K562 (cell line): ENCODE data around the gene RGS14. TPM values are rescaled to one million over a fixed set of nuclear protein-coding genes. Genes with fewer than 3 reads are reported as not detected.

Experiments used
- ARID3B ChIP-seq: fragments of 250-450 bp; sonication (Bioruptor Pico); IDR thresholded peaks from 2 replicates; pipeline ENCODE4 v1.4.0; 2020; ENCODE audit warnings: borderline replicate concordance
- CBX2 ChIP-seq: fragments of 200-600 bp; sonication (generic); IDR thresholded peaks from one replicate; pipeline ENCODE4 v1.6.1; 2012; ENCODE audit warnings: mild to moderate bottlenecking, low read length, inconsistent platforms; ENCODE audit not compliant: insufficient read depth, poor library complexity, severe bottlenecking
- CREM ChIP-seq: IDR thresholded peaks from 2 replicates; pipeline ENCODE4 v1.6.1; 2014; ENCODE audit warnings: antibody characterized with exemption, low read depth
- HDAC8 ChIP-seq: fragments of 450-650 bp; IDR thresholded peaks from 2 replicates; pipeline ENCODE4 v1.6.1; 2016; ENCODE audit warnings: mild to moderate bottlenecking, missing genetic modification characterization, moderate library complexity, missing compliant biosample characterization
- KLF13 ChIP-seq: fragments of 450-650 bp; IDR thresholded peaks from 2 replicates; pipeline ENCODE4 v1.6.1; 2016; ENCODE audit warnings: missing genetic modification characterization, low read depth, mild to moderate bottlenecking, missing compliant biosample characterization, moderate library complexity, borderline replicate concordance
- MAFK ChIP-seq: IDR thresholded peaks from 2 replicates; pipeline ENCODE4 v1.6.1; 2011; ENCODE audit warnings: low read length, improper control_type of control experiment
- MXI1 ChIP-seq: IDR thresholded peaks from 2 replicates; pipeline ENCODE4 v1.6.1; 2011; ENCODE audit warnings: low read depth, mild to moderate bottlenecking, improper control_type of control experiment, low read length
- NFXL1 ChIP-seq: fragments of 450-650 bp; formaldehyde crosslinking; IDR thresholded peaks from 2 replicates; pipeline ENCODE4 v1.4.0; 2021; ENCODE audit warnings: mild to moderate bottlenecking
- NUFIP1 ChIP-seq: fragments of 450-650 bp; IDR thresholded peaks from 2 replicates; pipeline ENCODE4 v1.6.1; 2018; ENCODE audit not compliant: partially characterized antibody
- PHF8 ChIP-seq: fragments of 200-600 bp; sonication (generic); IDR thresholded peaks from 2 replicates; pipeline ENCODE4 v1.6.1; 2012; ENCODE audit warnings: mixed run types, mild to moderate bottlenecking, inconsistent platforms, low read length, moderate library complexity, borderline replicate concordance
- RB1 ChIP-seq: fragments of 450-650 bp; IDR thresholded peaks from 2 replicates; pipeline ENCODE4 v1.6.1; 2017; ENCODE audit warnings: low read depth, mild to moderate bottlenecking
- TEAD1 ChIP-seq, 2 experiments: fragments of 450-650 bp in 1 of 2; sonication (generic) in 1 of 2; formaldehyde crosslinking; IDR thresholded peaks; 2 replicates each; pipeline versions ENCODE4 v1.4.0 to v1.8.0; 2020 to 2022; ENCODE audit warnings: mild to moderate bottlenecking in 2 of 2, missing genetic modification reagents in 1 of 2
- ZBTB17 ChIP-seq: fragments of 450-650 bp; formaldehyde crosslinking; IDR thresholded peaks from 2 replicates; pipeline ENCODE4 v1.4.0; 2020; ENCODE audit warnings: mild to moderate bottlenecking
- ZNF133 ChIP-seq: fragments of 250-450 bp; sonication (Bioruptor Pico); IDR thresholded peaks from 2 replicates; pipeline ENCODE4 v1.4.0; 2020; ENCODE audit warnings: mild to moderate bottlenecking
- ZNF217 ChIP-seq: sonication (generic); formaldehyde crosslinking; IDR thresholded peaks from 2 replicates; pipeline ENCODE4 v1.8.0; 2022; ENCODE audit warnings: mild to moderate bottlenecking, missing genetic modification reagents
- ZNF436 ChIP-seq: fragments of 250-450, 450-650 bp; sonication (Bioruptor Pico); formaldehyde crosslinking; IDR thresholded peaks from 2 replicates; pipeline ENCODE4 v1.7.0; 2020; ENCODE audit warnings: mild to moderate bottlenecking
- ZNF512 ChIP-seq: IDR thresholded peaks from 2 replicates; pipeline ENCODE4 v1.6.1; 2016; ENCODE audit warnings: missing genetic modification characterization, missing compliant biosample characterization
- ZNF75A ChIP-seq: fragments of 450-650 bp; formaldehyde crosslinking; IDR thresholded peaks from 2 replicates; pipeline ENCODE4 v1.4.0; 2020; ENCODE audit warnings: mild to moderate bottlenecking
- polyA plus RNA-seq, 8 experiments: library from polyadenylated mRNA; depleted of rRNA in 4 of 8; stranded (reverse) in 5 of 8; unstranded in 3 of 8; fragments of >200 nt; fragmentation: Nextera tagmentation in 2 of 8; fragmentation: Illumina TruSeq in 1 of 8; extraction: Ambion mirVana in 2 of 8; extraction: Trizol in 1 of 8; gene quantifications; 2 replicates each; pipeline versions ENCODE4 v1.2.1 to v1.2.3, GENCODE V29; 2011 to 2014; ENCODE audit warnings: inconsistent platforms in 1 of 8, missing spikeins in 1 of 8
- total RNA-seq, 7 experiments: library from RNA; depleted of rRNA in 6 of 7; stranded (reverse); fragments of >200 nt in 6 of 7; fragmentation: Illumina TruSeq in 2 of 7; extraction: Trizol in 2 of 7; gene quantifications; 2 replicates each; pipeline versions ENCODE4 v1.2.1 to v1.2.3, GENCODE V29; 2011 to 2021; ENCODE audit warnings: low replicate concordance in 1 of 7
- TF ChIP-seq, protein P1 (sequence below): fragments of 250-450 bp; sonication (Bioruptor Pico); IDR thresholded peaks from 2 replicates; pipeline ENCODE4 v1.8.0; 2021; ENCODE audit warnings: mild to moderate bottlenecking, moderate library complexity
- TF ChIP-seq, protein P2 (sequence below): fragments of 150-350 bp; conservative IDR thresholded peaks from 2 replicates; pipeline ENCODE4 v1.6.1; 2014; ENCODE audit warnings: low read length

RGS14 gene
- total and polyA plus RNA-seq, 9 of the 15 experiments (the other 6 are each of a cell fraction or from before 2014, with no cell fraction given): 0.28 to 75.9 (median 34.5) TPM

DNA sequence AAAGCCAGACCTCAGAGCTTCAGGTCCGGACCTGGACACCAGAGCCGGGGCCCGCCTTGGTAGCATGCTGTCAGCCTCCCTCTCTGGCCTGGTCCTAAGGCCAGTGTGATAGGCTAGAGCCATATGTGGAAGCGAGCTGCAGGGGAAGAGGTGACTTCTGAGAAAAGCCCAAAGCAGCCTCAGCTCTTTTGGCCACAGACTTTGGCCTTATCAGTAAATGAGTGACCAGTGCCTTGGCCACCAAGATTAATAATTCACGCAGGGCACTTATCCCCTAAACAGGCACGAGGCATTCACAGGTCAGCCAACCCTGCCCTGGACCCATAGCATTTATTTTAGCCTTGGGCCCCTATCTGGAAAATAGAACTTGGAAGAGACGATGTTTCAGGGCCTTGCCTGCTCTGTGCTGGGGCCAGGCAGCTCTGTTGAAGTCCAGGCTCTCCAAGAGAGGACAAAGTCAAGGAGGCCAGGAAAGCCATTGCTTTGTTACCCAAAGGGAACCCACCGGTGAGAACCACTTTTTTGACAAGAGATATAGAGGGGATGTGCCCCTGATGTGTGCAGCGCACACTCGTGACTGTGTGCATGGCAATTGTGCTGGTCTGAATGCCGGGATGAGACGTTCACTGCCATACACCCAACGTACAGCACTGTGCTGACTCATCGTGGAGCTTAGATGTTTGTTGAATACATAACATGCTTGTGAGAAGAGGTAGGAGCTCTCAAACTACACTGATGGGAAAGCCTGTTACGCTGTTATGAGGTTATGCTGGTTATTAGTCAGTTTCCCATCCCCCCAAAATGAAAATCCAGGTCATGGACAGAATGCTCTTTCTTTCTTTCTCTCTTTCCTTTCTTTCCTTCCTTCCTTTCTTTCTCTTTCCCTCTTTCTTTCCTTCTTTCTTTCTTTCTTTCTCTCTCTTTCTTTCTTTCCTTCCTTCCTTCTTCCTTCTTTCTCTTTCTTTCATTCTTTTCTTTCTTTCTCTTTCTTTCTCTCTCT, 21.5 kb downstream of the RGS14 start (continued):
- peak; percentile 100 for TF ChIP-seq ZNF512 (tag)
- TF ChIP-seq RB1: 0 out of 2 replicates have a peak, but pooled peaks have one; percentile 9
- no peak for TF ChIP-seq ZNF217 (CRISPR knock-in tag)
- no peak for TF ChIP-seq MXI1
- 0 out of 2 replicates have a peak, but pooled peaks have one; percentile 19 for TF ChIP-seq KLF13 (tag)
- 0 out of 2 replicates have a peak, but pooled peaks have one; percentile 43 for TF ChIP-seq CREM
- 0 out of 2 replicates have a peak, but pooled peaks have one; percentile 15 for TF ChIP-seq NFXL1 (CRISPR knock-in tag)
- no peak for TF ChIP-seq CBX2
- TF ChIP-seq TEAD1 (CRISPR knock-in tag; IDR thresholded peaks at IDR 0.05): 0 out of 4 replicates have a peak, but pooled peaks of 1 of the 2 experiments have one; percentile 38
- TF ChIP-seq NUFIP1: no peak
- no peak for TF ChIP-seq ZNF75A (CRISPR knock-in tag)
- peak; percentile 54; the same call in 1 of the 2 replicates for TF ChIP-seq PHF8
- TF ChIP-seq, protein P1, sequence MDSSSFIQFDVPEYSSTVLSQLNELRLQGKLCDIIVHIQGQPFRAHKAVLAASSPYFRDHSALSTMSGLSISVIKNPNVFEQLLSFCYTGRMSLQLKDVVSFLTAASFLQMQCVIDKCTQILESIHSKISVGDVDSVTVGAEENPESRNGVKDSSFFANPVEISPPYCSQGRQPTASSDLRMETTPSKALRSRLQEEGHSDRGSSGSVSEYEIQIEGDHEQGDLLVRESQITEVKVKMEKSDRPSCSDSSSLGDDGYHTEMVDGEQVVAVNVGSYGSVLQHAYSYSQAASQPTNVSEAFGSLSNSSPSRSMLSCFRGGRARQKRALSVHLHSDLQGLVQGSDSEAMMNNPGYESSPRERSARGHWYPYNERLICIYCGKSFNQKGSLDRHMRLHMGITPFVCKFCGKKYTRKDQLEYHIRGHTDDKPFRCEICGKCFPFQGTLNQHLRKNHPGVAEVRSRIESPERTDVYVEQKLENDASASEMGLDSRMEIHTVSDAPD (CRISPR knock-in tag): no peak
- no peak for TF ChIP-seq ARID3B (CRISPR knock-in tag)
- no peak for TF ChIP-seq ZNF436 (CRISPR knock-in tag)
- no peak for TF ChIP-seq ZNF133 (CRISPR knock-in tag)
- peak; percentile 89 for TF ChIP-seq HDAC8 (tag)
- TF ChIP-seq, protein P2, sequence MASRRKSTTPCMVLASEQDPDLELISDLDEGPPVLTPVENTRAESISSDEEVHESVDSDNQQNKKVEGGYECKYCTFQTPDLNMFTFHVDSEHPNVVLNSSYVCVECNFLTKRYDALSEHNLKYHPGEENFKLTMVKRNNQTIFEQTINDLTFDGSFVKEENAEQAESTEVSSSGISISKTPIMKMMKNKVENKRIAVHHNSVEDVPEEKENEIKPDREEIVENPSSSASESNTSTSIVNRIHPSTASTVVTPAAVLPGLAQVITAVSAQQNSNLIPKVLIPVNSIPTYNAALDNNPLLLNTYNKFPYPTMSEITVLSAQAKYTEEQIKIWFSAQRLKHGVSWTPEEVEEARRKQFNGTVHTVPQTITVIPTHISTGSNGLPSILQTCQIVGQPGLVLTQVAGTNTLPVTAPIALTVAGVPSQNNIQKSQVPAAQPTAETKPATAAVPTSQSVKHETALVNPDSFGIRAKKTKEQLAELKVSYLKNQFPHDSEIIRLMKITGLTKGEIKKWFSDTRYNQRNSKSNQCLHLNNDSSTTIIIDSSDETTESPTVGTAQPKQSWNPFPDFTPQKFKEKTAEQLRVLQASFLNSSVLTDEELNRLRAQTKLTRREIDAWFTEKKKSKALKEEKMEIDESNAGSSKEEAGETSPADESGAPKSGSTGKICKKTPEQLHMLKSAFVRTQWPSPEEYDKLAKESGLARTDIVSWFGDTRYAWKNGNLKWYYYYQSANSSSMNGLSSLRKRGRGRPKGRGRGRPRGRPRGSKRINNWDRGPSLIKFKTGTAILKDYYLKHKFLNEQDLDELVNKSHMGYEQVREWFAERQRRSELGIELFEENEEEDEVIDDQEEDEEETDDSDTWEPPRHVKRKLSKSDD: no peak
- TF ChIP-seq ZBTB17 (CRISPR knock-in tag): peak; percentile 77; the same call in 1 of the 2 replicates
- peak; percentile 93 for TF ChIP-seq MAFK
